Stimulated activated CD4-positive, alpha-beta T cell treated with anti-CD3 and anti-CD28 coated beads, Interleukin-4, amount 100 ng/mL, for 24 hours (primary cell): ENCODE data around the gene PAIP1.
"Not testable (repeated sequence)": the region's sequence is repeated elsewhere in the genome, so short reads cannot be mapped to it uniquely, and the experiment has no call there.

ENCODE experiments used
- DNase-seq: peaks from one replicate; pipeline ENCODE4 v3.0.0-alpha.2; 2020

The PAIP1 gene

GRCh38 chr5:43514816-43515677 lies 41.8 kb downstream of the PAIP1 start, which contains the start of gene C5orf34:
C5orf34 (minus strand) TSS chr5:43515148; CDS start chr5:43509339, 5,809 bp downstream.
- peak; percentile 96 for DNase-seq

DNA sequence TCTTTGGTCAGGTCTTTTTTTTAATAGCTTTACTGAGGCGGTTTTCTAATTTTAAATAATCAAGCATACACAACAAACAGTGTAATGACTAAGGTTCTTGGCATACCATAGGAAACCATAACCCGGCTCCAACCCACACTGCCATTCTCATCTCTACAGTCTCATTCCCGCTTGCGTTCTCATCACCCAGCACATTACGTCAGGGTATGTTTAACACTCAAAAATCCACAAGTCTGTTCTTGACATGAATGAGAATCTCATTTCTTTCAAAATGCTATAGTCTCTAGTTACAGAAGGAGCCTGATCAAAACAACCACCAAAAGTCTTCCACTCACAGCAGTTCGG lies 42.4 kb downstream of the PAIP1 start:
- peak; percentile 66 for DNase-seq

DNA sequence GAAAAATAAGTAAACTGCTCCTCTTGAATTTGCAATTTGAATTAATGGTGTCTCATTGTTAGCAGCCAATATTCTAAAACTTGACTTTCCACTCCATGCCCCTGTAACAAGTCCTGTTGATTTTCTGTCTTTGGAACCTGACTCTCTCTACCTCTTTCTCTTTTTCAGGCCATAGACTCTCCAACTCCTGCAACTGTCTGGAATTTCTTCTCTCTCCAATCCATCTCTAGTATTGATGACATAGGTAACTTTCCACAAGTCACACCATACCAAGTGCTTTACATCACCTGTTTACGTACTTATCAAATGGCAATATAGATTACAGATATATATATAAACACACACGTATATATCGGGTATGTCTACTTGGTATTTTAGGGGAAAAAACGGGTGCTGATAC lies 42.9 kb downstream of the PAIP1 start:
- no peak for DNase-seq

GRCh38 chr5:43511062-43511461 lies 45.8 kb downstream of the PAIP1 start:
- not testable (repeated sequence) for DNase-seq

DNA sequence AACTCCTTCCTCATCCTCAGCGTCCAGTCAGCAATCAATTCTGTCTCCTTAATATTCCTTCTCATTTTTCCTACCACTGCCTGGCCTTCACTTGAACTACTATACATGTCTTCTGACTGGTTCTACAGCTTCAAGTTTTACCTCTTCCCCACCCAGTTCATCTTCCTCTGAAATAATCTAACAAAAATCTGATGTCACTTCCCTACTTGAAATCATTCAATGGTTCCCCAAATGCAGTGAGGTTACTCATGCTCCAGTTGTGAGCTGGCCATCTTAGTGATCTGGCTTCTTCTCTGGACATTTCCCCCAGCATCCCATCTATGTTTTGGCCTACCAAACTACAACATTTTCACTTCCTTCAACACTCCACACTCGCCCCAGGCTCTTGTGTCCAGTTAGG lies 58.3 kb downstream of the PAIP1 start:
- DNase-seq, result no peak

DNA sequence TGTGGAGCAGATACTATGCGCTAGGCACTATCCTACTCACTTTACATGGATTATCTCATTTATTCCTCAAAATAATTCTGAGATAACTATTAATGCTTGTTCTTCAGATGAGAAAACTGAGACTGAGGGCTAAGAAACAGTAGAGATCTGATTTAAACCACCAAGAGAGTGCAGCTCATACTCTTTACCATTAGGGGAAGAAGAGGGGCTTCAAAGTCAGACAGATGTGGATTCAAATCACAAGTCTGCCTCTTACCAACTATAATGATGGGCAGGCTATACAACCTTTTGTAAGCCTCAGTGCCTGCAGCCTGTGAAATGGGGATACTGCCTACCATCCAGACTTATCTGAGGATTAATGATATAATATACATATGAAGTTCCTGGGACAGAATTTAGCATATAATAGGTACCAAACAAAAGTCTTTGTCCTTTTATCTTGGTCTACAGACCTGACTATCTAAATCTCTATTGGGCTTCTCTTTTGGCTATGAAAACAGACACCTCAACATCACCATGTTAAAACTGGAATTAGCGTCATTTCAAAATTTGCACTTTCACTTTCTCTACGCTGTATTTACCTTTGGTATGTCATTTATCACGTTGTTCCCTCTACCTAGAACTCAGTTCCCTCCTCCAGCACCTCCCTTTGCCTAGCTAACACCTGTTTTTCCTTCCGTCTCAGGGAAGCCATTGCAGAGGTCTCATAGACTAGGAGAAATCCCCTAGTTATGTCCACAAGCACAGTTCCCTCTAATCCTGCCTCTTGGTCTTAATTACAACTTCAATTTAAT lies 59.4 kb downstream of the PAIP1 start:
- no peak for DNase-seq

DNA sequence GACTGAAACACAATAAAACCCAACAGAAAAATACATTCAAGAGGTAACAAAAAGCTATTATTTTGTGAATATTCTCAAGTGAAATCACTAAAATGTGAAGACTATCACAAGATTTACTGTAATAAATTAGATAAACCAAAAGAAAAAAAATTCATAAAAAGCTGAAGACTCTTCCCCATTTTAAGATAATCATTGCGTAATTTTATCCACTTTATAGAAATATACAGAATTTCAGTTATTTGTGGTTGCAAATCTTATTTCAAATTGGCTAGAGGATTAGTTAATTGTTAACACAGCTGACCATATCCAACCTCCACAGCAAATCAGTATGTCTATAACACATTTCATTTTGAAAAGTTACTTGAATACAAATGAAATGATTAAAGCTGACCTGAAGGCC lies 65.6 kb downstream of the PAIP1 start:
- DNase-seq, result no peak

- no peak for DNase-seq
Observed at GRCh38 chr5:43486353-43486752, 70.5 kb downstream of the PAIP1 start.

DNA sequence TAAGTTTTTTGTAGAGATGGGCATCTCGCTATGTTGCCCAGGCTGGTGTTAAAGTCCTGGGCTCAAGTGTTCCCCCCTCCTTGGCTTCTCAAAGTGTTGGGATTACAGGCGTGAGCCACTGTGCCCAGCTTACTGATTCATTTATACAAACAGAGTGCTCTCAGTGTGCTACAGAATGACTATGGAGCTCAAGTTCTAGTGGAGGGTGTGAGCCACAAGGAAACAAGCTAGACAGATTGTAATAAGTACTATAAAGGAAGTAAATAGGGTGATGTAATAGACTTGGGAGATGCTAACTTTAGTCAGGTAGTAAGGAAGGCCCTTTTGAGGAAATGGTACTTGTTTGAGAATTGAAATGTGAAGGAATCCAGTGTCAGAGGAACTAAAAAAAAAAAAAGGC lies 71.5 kb downstream of the PAIP1 start:
- no peak for DNase-seq

GRCh38 chr5:43484106-43484849 lies 72.6 kb downstream of the PAIP1 start:
- peak; percentile 89 for DNase-seq

- peak; percentile 87 for DNase-seq
Observed at GRCh38 chr5:43483298-43484105, 73.4 kb downstream of the PAIP1 start, which contains the start of gene TMEM267. TMEM267 (minus strand) TSS chr5:43483865; CDS start chr5:43453969, 29,896 bp downstream.

- no peak for DNase-seq
Observed at GRCh38 chr5:43482490-43483297, 74.2 kb downstream of the PAIP1 start.
